ENCODE measurements around the gene TEC. TPM values are rescaled to one million over a fixed set of nuclear protein-coding genes. Genes with fewer than 3 reads are reported as not detected.

The TEC gene
- total and polyA plus RNA-seq, 2 experiments from 2014 or later: 2.9 to 3.0 TPM

GRCh38 chr4:48216563-48216962 is 53.1 kb downstream of the TEC start:
- no peak for TF ChIP-seq JUNB (IDR thresholded peaks at IDR 0.05; ENCODE audit: unreplicated experiment)
- TF ChIP-seq ETS1 (IDR thresholded peaks at IDR 0.05): no peak
- TF ChIP-seq REST (IDR thresholded peaks at IDR 0.05; ENCODE audit: unreplicated experiment): no peak
- TF ChIP-seq EZH2 (IDR thresholded peaks at IDR 0.05; ENCODE audit: low read depth, unreplicated experiment): no peak
- no peak for TF ChIP-seq POLR2AphosphoS5 (IDR thresholded peaks at IDR 0.05; ENCODE audit: low read depth)
- no peak for TF ChIP-seq STAT1 (IDR thresholded peaks at IDR 0.05; ENCODE audit: unreplicated experiment)
- TF ChIP-seq ZNF331 (CRISPR knock-in tag; IDR thresholded peaks at IDR 0.05; ENCODE audit: low read depth): no peak
- TF ChIP-seq CTCF (conservative IDR thresholded peaks at IDR 0.05; ENCODE audit: low read depth in 2 of 2): no peak
- no peak for TF ChIP-seq ZNF462 (CRISPR knock-in tag; IDR thresholded peaks at IDR 0.05)
- TF ChIP-seq EZH2phosphoT487 (IDR thresholded peaks at IDR 0.05; ENCODE audit: unreplicated experiment): no peak
- TF ChIP-seq CREB1 (CRISPR knock-in tag; IDR thresholded peaks at IDR 0.05; ENCODE audit: low read depth): no peak
- TF ChIP-seq ZNF114 (CRISPR knock-in tag; IDR thresholded peaks at IDR 0.05): no peak
- no peak for TF ChIP-seq NANOG (IDR thresholded peaks at IDR 0.05; ENCODE audit: borderline replicate concordance)
- H3K4me2 ChIP-seq: no peak overlapping the region
- Mint-ChIP-seq H3K27me3 (ENCODE audit: insufficient read depth, low read depth, poor library complexity) (no peaks in the 10 kb centered on the region), H3K4me3 (no peak overlapping the region), H3K4me1 (no peaks in the 10 kb centered on the region), H3K9me3 (no peaks in the 10 kb centered on the region), H3K27ac (no peak overlapping the region), H3K36me3 (ENCODE audit: low read depth) (no peaks in the 10 kb centered on the region)
- DNase-seq (ENCODE audit: low spot score): no peak
- no peak overlapping the region for H3K4me3 ChIP-seq
- H3K27me3 ChIP-seq (ENCODE audit: insufficient read depth): no peaks in the 10 kb centered on the region
- no peaks in the 10 kb centered on the region for H3F3A ChIP-seq (replicated peaks; ENCODE audit: low read depth)
- no peaks in the 10 kb centered on the region for H3K4me1 ChIP-seq (ENCODE audit: insufficient read depth)
- no peak overlapping the region for H2AFZ ChIP-seq
- H4K20me1 ChIP-seq (replicated peaks; ENCODE audit: insufficient read depth): peaks cover 4% of the 10 kb centered on the region; the same call in 1 of the 2 replicates
- no peaks in the 10 kb centered on the region; the same call in 1 of the 2 replicates for H3K9me2 ChIP-seq (ENCODE audit: insufficient read depth)
- H3K36me3 ChIP-seq (ENCODE audit: insufficient read depth): no peaks in the 10 kb centered on the region
- H3K27ac ChIP-seq (ENCODE audit: low read depth): no peak overlapping the region
- no peaks in the 10 kb centered on the region for H3K79me2 ChIP-seq (replicated peaks; ENCODE audit: insufficient read depth)
- no peak for ATAC-seq
